WTC11 (cell line): ENCODE results near the gene CARD14. TPM values are rescaled to one million over a fixed set of nuclear protein-coding genes. Genes with fewer than 3 reads are reported as not detected.

Source experiments
- ATAC-seq: fragments of 200-7000 bp; cut with Tn5 transposase; 2 replicates; pipeline ENCODE4 v1.10.0; 2021; ENCODE audit warnings: mild to moderate bottlenecking, moderate library complexity
- CTCF ChIA-PET: fragments of 300-600 bp; sonication (Branson Sonifier 250); formaldehyde crosslinking; loops from one replicate; lab custom pipeline; 2021; ENCODE audit warnings: antibody characterized with exemption; lab: Charles Lee
- POLR2A ChIA-PET: fragments of 350-600 bp; sonication (Branson Sonifier 250); formaldehyde crosslinking; loops from one replicate; lab custom pipeline; 2021; ENCODE audit warnings: antibody characterized with exemption; lab: Charles Lee
- DNase-seq: peaks from one replicate; pipeline ENCODE4 v3.0.0; 2021; ENCODE audit warnings: low spot score
- H3K27ac Mint-ChIP-seq: 2 replicates; pipeline ENCODE4 v1.8.0; 2021; ENCODE audit warnings: mixed read lengths
- H3K27me3 Mint-ChIP-seq: 2 replicates; pipeline ENCODE4 v1.8.0; 2021; ENCODE audit warnings: low read depth, mild to moderate bottlenecking, moderate library complexity, mixed read lengths
- H3K36me3 Mint-ChIP-seq: 2 replicates; pipeline ENCODE4 v1.8.0; 2021; ENCODE audit warnings: mixed read lengths
- H3K4me1 Mint-ChIP-seq: 2 replicates; pipeline ENCODE4 v1.8.0; 2022; ENCODE audit warnings: mixed read lengths
- H3K4me3 Mint-ChIP-seq: 2 replicates; pipeline ENCODE4 v1.8.0; 2021; ENCODE audit warnings: mild to moderate bottlenecking, moderate library complexity, mixed read lengths
- H3K9me3 Mint-ChIP-seq: 2 replicates; pipeline ENCODE4 v1.8.0; 2021; ENCODE audit warnings: mixed read lengths
- EMX1 ChIP-seq: fragments of 250-450 bp; sonication (Bioruptor Pico); IDR thresholded peaks from 2 replicates; pipeline ENCODE4 v1.8.0; 2021; ENCODE audit warnings: mild to moderate bottlenecking
- GTF2I ChIP-seq: fragments of 250-450 bp; sonication (Bioruptor Pico); conservative IDR thresholded peaks from 2 replicates; pipeline ENCODE4 v1.4.0; 2021; ENCODE audit warnings: mild to moderate bottlenecking
- JUN ChIP-seq: sonication (generic); formaldehyde crosslinking; IDR thresholded peaks from 2 replicates; pipeline ENCODE4 v1.8.0; 2023; ENCODE audit warnings: mild to moderate bottlenecking, missing genetic modification reagents
- MYBL2 ChIP-seq: sonication (generic); formaldehyde crosslinking; IDR thresholded peaks from 2 replicates; pipeline ENCODE4 v1.8.1; 2023; ENCODE audit warnings: mild to moderate bottlenecking, moderate library complexity, missing genetic modification reagents
- NFATC4 ChIP-seq: fragments of 250-450 bp; sonication (Bioruptor Pico); IDR thresholded peaks from 2 replicates; pipeline ENCODE4 v1.9.0; 2021; ENCODE audit warnings: mild to moderate bottlenecking
- NR2C2 ChIP-seq: sonication (generic); formaldehyde crosslinking; IDR thresholded peaks from 2 replicates; pipeline ENCODE4 v1.8.0; 2022; ENCODE audit warnings: mild to moderate bottlenecking, missing genetic modification reagents
- SMAD3 ChIP-seq: sonication (generic); formaldehyde crosslinking; IDR thresholded peaks from 2 replicates; pipeline ENCODE4 v1.8.0; 2022; ENCODE audit warnings: missing genetic modification reagents, mild to moderate bottlenecking, borderline replicate concordance
- ZNF138 ChIP-seq: sonication (generic); formaldehyde crosslinking; conservative IDR thresholded peaks from 2 replicates; pipeline ENCODE4 v1.8.1; 2022; ENCODE audit warnings: mild to moderate bottlenecking, moderate library complexity, missing genetic modification reagents
- total RNA-seq: library from RNA; stranded (reverse); gene quantifications from 3 replicates; pipeline ENCODE4 v1.2.3, GENCODE V29; 2021
- TF ChIP-seq, protein P1 (sequence below): sonication (generic); formaldehyde crosslinking; IDR thresholded peaks from 2 replicates; pipeline ENCODE4 v1.8.0; 2022; ENCODE audit warnings: mild to moderate bottlenecking, missing genetic modification reagents
- TF ChIP-seq, protein P2 (sequence below): sonication (generic); formaldehyde crosslinking; IDR thresholded peaks from 2 replicates; pipeline ENCODE4 v1.8.1; 2022; ENCODE audit warnings: mild to moderate bottlenecking, moderate library complexity, missing genetic modification reagents
- TF ChIP-seq, protein P3 (sequence below): sonication (generic); formaldehyde crosslinking; IDR thresholded peaks from 2 replicates; pipeline ENCODE4 v1.8.0; 2022; ENCODE audit warnings: mild to moderate bottlenecking, missing genetic modification reagents
- TF ChIP-seq, protein P4 (sequence below): sonication (generic); formaldehyde crosslinking; IDR thresholded peaks from 2 replicates; pipeline ENCODE4 v1.8.0; 2022; ENCODE audit warnings: missing genetic modification reagents
- TF ChIP-seq, protein P5 (sequence below): sonication (generic); formaldehyde crosslinking; IDR thresholded peaks from 2 replicates; pipeline ENCODE4 v1.8.1; 2022; ENCODE audit warnings: low read depth, missing genetic modification reagents, borderline replicate concordance
- TF ChIP-seq, protein P6 (sequence below): sonication (generic); formaldehyde crosslinking; IDR thresholded peaks from 2 replicates; pipeline ENCODE4 v1.8.1; 2022; ENCODE audit warnings: mild to moderate bottlenecking, missing genetic modification reagents, moderate library complexity, borderline replicate concordance
- TF ChIP-seq, protein P7 (sequence below): fragments of 250-450 bp; sonication (Bioruptor Pico); IDR thresholded peaks from 2 replicates; pipeline ENCODE4 v1.9.0; 2021; ENCODE audit warnings: moderate library complexity, mild to moderate bottlenecking, inconsistent platforms, borderline replicate concordance
- TF ChIP-seq, protein P8 (sequence below): sonication (generic); formaldehyde crosslinking; IDR thresholded peaks from 2 replicates; pipeline ENCODE4 v1.8.1; 2023; ENCODE audit warnings: mild to moderate bottlenecking, moderate library complexity, missing genetic modification reagents

The CARD14 gene
- total RNA-seq, 1 experiment from 2014 or later = 0.83 TPM

DNA sequence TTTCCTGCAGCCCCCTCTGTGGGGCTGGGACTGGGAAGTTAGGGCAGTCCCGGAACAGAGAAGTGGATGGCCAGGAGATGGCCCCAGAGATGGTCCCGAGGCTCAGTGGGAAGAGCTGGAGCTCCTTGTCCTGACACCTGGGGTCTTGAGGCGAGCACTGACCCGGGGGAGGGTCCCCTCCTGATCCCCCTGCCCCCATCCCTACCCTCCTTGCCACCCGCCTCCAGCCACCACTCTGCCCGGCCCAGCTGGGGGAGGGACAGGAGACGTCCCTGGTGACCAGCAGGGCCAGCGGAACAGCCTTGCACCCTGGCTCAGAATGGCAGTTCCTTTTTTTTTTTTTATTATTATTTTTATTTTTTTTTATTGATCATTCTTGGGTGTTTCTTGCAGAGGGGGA lies 76.9 kb downstream of the CARD14 start (continued):
- TF ChIP-seq EMX1 (CRISPR knock-in tag) = no peak
- TF ChIP-seq, protein P1, sequence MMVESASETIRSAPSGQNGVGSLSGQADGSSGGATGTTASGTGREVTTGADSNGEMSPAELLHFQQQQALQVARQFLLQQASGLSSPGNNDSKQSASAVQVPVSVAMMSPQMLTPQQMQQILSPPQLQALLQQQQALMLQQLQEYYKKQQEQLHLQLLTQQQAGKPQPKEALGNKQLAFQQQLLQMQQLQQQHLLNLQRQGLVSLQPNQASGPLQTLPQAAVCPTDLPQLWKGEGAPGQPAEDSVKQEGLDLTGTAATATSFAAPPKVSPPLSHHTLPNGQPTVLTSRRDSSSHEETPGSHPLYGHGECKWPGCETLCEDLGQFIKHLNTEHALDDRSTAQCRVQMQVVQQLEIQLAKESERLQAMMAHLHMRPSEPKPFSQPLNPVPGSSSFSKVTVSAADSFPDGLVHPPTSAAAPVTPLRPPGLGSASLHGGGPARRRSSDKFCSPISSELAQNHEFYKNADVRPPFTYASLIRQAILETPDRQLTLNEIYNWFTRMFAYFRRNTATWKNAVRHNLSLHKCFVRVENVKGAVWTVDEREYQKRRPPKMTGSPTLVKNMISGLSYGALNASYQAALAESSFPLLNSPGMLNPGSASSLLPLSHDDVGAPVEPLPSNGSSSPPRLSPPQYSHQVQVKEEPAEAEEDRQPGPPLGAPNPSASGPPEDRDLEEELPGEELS (CRISPR knock-in tag) = no peak
- TF ChIP-seq, protein P2, sequence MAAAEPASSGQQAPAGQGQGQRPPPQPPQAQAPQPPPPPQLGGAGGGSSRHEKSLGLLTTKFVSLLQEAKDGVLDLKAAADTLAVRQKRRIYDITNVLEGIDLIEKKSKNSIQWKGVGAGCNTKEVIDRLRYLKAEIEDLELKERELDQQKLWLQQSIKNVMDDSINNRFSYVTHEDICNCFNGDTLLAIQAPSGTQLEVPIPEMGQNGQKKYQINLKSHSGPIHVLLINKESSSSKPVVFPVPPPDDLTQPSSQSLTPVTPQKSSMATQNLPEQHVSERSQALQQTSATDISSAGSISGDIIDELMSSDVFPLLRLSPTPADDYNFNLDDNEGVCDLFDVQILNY (CRISPR knock-in tag) = no peak
- TF ChIP-seq, protein P3, sequence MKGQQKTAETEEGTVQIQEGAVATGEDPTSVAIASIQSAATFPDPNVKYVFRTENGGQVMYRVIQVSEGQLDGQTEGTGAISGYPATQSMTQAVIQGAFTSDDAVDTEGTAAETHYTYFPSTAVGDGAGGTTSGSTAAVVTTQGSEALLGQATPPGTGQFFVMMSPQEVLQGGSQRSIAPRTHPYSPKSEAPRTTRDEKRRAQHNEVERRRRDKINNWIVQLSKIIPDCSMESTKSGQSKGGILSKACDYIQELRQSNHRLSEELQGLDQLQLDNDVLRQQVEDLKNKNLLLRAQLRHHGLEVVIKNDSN = no peak
- TF ChIP-seq, protein P4, sequence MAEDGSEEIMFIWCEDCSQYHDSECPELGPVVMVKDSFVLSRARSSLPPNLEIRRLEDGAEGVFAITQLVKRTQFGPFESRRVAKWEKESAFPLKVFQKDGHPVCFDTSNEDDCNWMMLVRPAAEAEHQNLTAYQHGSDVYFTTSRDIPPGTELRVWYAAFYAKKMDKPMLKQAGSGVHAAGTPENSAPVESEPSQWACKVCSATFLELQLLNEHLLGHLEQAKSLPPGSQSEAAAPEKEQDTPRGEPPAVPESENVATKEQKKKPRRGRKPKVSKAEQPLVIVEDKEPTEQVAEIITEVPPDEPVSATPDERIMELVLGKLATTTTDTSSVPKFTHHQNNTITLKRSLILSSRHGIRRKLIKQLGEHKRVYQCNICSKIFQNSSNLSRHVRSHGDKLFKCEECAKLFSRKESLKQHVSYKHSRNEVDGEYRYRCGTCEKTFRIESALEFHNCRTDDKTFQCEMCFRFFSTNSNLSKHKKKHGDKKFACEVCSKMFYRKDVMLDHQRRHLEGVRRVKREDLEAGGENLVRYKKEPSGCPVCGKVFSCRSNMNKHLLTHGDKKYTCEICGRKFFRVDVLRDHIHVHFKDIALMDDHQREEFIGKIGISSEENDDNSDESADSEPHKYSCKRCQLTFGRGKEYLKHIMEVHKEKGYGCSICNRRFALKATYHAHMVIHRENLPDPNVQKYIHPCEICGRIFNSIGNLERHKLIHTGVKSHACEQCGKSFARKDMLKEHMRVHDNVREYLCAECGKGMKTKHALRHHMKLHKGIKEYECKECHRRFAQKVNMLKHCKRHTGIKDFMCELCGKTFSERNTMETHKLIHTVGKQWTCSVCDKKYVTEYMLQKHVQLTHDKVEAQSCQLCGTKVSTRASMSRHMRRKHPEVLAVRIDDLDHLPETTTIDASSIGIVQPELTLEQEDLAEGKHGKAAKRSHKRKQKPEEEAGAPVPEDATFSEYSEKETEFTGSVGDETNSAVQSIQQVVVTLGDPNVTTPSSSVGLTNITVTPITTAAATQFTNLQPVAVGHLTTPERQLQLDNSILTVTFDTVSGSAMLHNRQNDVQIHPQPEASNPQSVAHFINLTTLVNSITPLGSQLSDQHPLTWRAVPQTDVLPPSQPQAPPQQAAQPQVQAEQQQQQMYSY = no peak
- TF ChIP-seq, protein P5, sequence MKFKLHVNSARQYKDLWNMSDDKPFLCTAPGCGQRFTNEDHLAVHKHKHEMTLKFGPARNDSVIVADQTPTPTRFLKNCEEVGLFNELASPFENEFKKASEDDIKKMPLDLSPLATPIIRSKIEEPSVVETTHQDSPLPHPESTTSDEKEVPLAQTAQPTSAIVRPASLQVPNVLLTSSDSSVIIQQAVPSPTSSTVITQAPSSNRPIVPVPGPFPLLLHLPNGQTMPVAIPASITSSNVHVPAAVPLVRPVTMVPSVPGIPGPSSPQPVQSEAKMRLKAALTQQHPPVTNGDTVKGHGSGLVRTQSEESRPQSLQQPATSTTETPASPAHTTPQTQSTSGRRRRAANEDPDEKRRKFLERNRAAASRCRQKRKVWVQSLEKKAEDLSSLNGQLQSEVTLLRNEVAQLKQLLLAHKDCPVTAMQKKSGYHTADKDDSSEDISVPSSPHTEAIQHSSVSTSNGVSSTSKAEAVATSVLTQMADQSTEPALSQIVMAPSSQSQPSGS (CRISPR knock-in tag) = no peak
- TF ChIP-seq SMAD3 (CRISPR knock-in tag) = no peak
- no peak for TF ChIP-seq NR2C2
- TF ChIP-seq, protein P6, sequence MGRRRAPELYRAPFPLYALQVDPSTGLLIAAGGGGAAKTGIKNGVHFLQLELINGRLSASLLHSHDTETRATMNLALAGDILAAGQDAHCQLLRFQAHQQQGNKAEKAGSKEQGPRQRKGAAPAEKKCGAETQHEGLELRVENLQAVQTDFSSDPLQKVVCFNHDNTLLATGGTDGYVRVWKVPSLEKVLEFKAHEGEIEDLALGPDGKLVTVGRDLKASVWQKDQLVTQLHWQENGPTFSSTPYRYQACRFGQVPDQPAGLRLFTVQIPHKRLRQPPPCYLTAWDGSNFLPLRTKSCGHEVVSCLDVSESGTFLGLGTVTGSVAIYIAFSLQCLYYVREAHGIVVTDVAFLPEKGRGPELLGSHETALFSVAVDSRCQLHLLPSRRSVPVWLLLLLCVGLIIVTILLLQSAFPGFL (CRISPR knock-in tag) = no peak
- TF ChIP-seq, protein P7, sequence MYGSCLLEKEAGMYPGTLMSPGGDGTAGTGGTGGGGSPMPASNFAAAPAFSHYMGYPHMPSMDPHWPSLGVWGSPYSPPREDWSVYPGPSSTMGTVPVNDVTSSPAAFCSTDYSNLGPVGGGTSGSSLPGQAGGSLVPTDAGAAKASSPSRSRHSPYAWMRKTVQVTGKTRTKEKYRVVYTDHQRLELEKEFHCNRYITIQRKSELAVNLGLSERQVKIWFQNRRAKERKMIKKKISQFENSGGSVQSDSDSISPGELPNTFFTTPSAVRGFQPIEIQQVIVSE = no peak

DNA sequence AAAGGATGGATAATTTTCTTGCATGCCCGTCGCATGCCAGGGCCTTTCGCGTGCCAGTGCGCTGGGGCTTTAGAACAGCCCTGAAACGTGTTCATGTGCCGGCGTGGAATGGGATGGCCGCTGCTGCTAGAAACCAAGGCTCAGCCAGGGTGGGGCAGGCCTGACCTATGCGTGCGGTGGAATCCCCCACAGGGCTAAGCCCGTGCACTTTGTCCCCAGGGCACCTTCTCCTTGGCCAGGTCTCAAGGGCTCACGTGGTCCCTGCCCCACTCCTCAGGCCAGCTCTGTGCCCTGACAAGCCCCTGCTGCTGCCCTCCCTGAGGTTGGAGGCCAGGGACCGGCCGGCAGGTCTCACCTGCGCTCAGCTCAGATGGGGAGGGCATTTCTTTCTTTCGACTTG lies 77.7 kb downstream of the CARD14 start:
- H3K27ac Mint-ChIP-seq = no peak overlapping the region
- no peaks in the 10 kb centered on the region for H3K9me3 Mint-ChIP-seq
- DNase-seq = no peak
- TF ChIP-seq GTF2I (no peak), MYBL2 (CRISPR knock-in tag) (no peak), NFATC4 (CRISPR knock-in tag) (no peak), ZNF138 (no peak), JUN (CRISPR knock-in tag) (no peak)
- TF ChIP-seq, protein P8, sequence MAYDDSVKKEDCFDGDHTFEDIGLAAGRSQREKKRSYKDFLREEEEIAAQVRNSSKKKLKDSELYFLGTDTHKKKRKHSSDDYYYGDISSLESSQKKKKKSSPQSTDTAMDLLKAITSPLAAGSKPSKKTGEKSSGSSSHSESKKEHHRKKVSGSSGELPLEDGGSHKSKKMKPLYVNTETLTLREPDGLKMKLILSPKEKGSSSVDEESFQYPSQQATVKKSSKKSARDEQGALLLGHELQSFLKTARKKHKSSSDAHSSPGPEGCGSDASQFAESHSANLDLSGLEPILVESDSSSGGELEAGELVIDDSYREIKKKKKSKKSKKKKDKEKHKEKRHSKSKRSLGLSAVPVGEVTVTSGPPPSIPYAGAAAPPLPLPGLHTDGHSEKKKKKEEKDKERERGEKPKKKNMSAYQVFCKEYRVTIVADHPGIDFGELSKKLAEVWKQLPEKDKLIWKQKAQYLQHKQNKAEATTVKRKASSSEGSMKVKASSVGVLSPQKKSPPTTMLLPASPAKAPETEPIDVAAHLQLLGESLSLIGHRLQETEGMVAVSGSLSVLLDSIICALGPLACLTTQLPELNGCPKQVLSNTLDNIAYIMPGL = no peak
- no peak for ATAC-seq
- H3K27me3 Mint-ChIP-seq = no peaks in the 10 kb centered on the region
- ChIA-PET CTCF (no interaction called here), POLR2A (no interaction called here)
- no peaks in the 10 kb centered on the region for H3K4me1 Mint-ChIP-seq
- H3K36me3 Mint-ChIP-seq = peaks cover 14% of the 10 kb centered on the region
- H3K4me3 Mint-ChIP-seq = no peak overlapping the region
